Lower leg skin (tissue), 4 donors: Measurements from ENCODE around the gene CFAP65. TPM values are rescaled to one million over a fixed set of nuclear protein-coding genes. Genes with fewer than 3 reads are reported as not detected.
A peak's percentile ranks its signal among the peaks of the same experiment; 100 is the strongest.

Experiments
- DNase-seq, 2 donors: peaks; one replicate each; pipeline ENCODE4 v3.0.0-alpha.2; 2019; ENCODE audit warnings: low spot score in 2 of 2
- H3K4me3 ChIP-seq: fragments of 200-600 bp; sonication (generic); 2 replicates; pipeline ENCODE4 v1.5.1; 2017; ENCODE audit warnings: mild to moderate bottlenecking, low read depth; ENCODE audit not compliant: poor library complexity, severe bottlenecking
- POLR2A ChIP-seq, 2 donors: fragments of 450-650 bp; IDR thresholded peaks; one replicate each; pipeline ENCODE4 v1.6.1; 2016 to 2017; ENCODE audit warnings: antibody characterized with exemption in 2 of 2, mild to moderate bottlenecking in 1 of 2, moderate library complexity in 1 of 2
- WGBS, 2 donors: methylation state at CpG; one replicate each; pipeline ENCODE4 v1.1.5; 2018; 5-methylcytosine and 5-hydroxymethylcytosine counted together
- intact Hi-C: fragments of 100-400 bp; cut with DNase I; formaldehyde crosslinking; loops from one replicate; pipeline ENCODE4 v1.15.0; 2023; ENCODE audit warnings: low total_unique reads
- total RNA-seq, 4 donors: library from RNA; depleted of rRNA; stranded (reverse); fragments of >200 nt; gene quantifications; one replicate each; pipeline ENCODE4 v1.1.0, GENCODE V29; 2016
- TF ChIP-seq, protein P1 (sequence below), 3 donors: fragments of 450-650 bp; IDR thresholded peaks; one replicate each; pipeline ENCODE4 v1.5.1; 2016; ENCODE audit warnings: antibody characterized with exemption in 3 of 3, mild to moderate bottlenecking in 3 of 3, moderate library complexity in 2 of 3

CFAP65 gene
- total RNA-seq, 4 donors from 2014 or later, result not detected

GRCh38 chr2:219027511-219028055 lies 13.7 kb downstream of the CFAP65 start:
- no peak for DNase-seq
- WGBS, 2 donors, result 91 to 92% methylated on average over 22 of the region's 22 CpGs

DNA sequence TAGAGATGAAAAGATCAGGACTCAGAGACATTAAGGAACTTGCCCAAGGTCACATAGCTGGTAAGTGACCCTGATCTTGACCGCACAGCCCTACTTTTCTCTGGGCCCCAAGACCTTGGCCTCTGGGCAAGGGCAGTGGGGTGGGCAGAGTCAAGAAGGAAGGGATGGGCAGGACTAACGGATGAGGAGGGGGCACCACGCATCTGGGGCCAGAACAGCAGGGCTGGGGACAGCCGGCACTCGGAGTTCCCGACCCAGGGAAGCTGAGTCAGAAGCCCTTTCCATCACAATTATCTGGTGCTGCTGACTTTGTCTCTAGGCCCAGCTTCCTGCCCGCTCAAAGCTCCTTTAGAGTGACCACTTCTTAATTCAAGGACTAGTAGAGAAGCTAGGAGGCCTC lies 14.4 kb downstream of the CFAP65 start:
- intact Hi-C loops, result loop anchor here (5.0 kb wide), 1 partner anchor 130 kb away; no protein-coding TSS in a partner anchor
- DNase-seq, result no peak
- no peak overlapping the region for H3K4me3 ChIP-seq
- 82 to 85% methylated on average over 7 of the region's 7 CpGs for WGBS, 2 donors
- TF ChIP-seq POLR2A (IDR thresholded peaks at IDR 0.05), result no peak
- TF ChIP-seq, protein P1, sequence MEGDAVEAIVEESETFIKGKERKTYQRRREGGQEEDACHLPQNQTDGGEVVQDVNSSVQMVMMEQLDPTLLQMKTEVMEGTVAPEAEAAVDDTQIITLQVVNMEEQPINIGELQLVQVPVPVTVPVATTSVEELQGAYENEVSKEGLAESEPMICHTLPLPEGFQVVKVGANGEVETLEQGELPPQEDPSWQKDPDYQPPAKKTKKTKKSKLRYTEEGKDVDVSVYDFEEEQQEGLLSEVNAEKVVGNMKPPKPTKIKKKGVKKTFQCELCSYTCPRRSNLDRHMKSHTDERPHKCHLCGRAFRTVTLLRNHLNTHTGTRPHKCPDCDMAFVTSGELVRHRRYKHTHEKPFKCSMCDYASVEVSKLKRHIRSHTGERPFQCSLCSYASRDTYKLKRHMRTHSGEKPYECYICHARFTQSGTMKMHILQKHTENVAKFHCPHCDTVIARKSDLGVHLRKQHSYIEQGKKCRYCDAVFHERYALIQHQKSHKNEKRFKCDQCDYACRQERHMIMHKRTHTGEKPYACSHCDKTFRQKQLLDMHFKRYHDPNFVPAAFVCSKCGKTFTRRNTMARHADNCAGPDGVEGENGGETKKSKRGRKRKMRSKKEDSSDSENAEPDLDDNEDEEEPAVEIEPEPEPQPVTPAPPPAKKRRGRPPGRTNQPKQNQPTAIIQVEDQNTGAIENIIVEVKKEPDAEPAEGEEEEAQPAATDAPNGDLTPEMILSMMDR (IDR thresholded peaks at IDR 0.05), result no peak

More at GRCh38 chr2:219027511-219028055, 13.7 kb downstream of the CFAP65 start:
- TF ChIP-seq POLR2A (IDR thresholded peaks at IDR 0.05), result no peak
- TF ChIP-seq, protein P1 (IDR thresholded peaks at IDR 0.05), result no peak
- no peak overlapping the region for H3K4me3 ChIP-seq
- intact Hi-C loops, result loop anchor here (5.0 kb wide), 1 partner anchor 130 kb away; no protein-coding TSS in a partner anchor

- H3K4me3 ChIP-seq, result no peak overlapping the region
- intact Hi-C loops, result loop anchor here (5.0 kb wide), 1 partner anchor 131 kb away; no protein-coding TSS in a partner anchor
- WGBS, 2 donors, result 78 to 85% methylated on average over 18 of the region's 18 CpGs
- DNase-seq, result peak in 1 of 2 donors; percentile 22
- TF ChIP-seq POLR2A (IDR thresholded peaks at IDR 0.05), result no peak
- TF ChIP-seq, protein P1 (IDR thresholded peaks at IDR 0.05), result no peak
Observed at GRCh38 chr2:219025637-219026585, 15.4 kb downstream of the CFAP65 start.

DNA sequence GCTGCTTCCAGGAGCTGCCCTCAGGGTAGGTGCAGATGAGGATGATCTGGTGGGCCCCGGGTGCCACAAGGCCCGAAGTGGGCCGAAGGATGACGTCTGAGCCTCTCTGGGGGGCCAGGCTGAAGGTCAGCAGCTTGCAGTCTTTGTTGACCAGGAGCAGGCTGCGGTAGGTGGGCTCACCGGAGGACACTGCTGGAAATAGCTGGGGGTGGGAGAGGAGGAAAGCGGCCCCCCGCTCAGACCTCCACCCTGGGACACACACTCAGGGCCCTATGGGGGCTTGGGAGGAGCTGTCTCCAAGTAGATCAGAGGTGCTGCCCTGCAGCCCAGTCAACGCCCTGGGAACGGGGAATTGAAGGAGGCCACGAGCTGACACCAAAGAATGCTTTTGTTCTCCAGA lies 17.3 kb downstream of the CFAP65 start:
- TF ChIP-seq, protein P1 (IDR thresholded peaks at IDR 0.05), result no peak
- no peak for TF ChIP-seq POLR2A (IDR thresholded peaks at IDR 0.05)
- no peak for DNase-seq
- intact Hi-C loops, result no loop called here
- 70 to 75% methylated on average over 8 to 11 of the region's 11 CpGs for WGBS, 2 donors
- H3K4me3 ChIP-seq, result no peak overlapping the region

GRCh38 chr2:219023045-219023605 lies 18.2 kb downstream of the CFAP65 start:
- intact Hi-C loops, result no loop called here
- WGBS, 2 donors, result 83 to 87% methylated on average over 11 to 12 of the region's 12 CpGs
- DNase-seq, result no peak
- H3K4me3 ChIP-seq, result no peak overlapping the region
- TF ChIP-seq POLR2A (IDR thresholded peaks at IDR 0.05), result no peak
- TF ChIP-seq, protein P1 (IDR thresholded peaks at IDR 0.05), result no peak
